ENCODE measurements around the gene RNF150.
"Not testable (repeated sequence)": the region's sequence is repeated elsewhere in the genome, so short reads cannot be mapped to it uniquely, and the experiment has no call there.

RNF150 gene

GRCh38 chr4:140816806-140817510, 316.3 kb downstream of the RNF150 start:
- TF ChIP-seq CTCF (IDR thresholded peaks at IDR 0.05; ENCODE audit: borderline replicate concordance, insufficient read depth, low read depth, low read length) = no peak
- H3K4me3 ChIP-seq (ENCODE audit: low read depth, low read length) = no peak overlapping the region

- TF ChIP-seq CTCF (IDR thresholded peaks at IDR 0.05; ENCODE audit: borderline replicate concordance, insufficient read depth, low read depth, low read length) = no peak
- H3K4me3 ChIP-seq (ENCODE audit: low read depth, low read length) = no peak overlapping the region
Measured at GRCh38 chr4:140813804-140814203, 319.5 kb downstream of the RNF150 start.

- H3K4me3 ChIP-seq (ENCODE audit: low read depth, low read length) = no peak overlapping the region
- TF ChIP-seq CTCF (IDR thresholded peaks at IDR 0.05; ENCODE audit: borderline replicate concordance, insufficient read depth, low read depth, low read length) = no peak
Measured at GRCh38 chr4:140812916-140813315, 320.4 kb downstream of the RNF150 start.

GRCh38 chr4:140811429-140811828, 321.8 kb downstream of the RNF150 start:
- no peak overlapping the region for H3K4me3 ChIP-seq (ENCODE audit: low read depth, low read length)
- no peak for TF ChIP-seq CTCF (IDR thresholded peaks at IDR 0.05; ENCODE audit: borderline replicate concordance, insufficient read depth, low read depth, low read length)

GRCh38 chr4:140810591-140811169, 322.6 kb downstream of the RNF150 start:
- H3K4me3 ChIP-seq (ENCODE audit: low read depth, low read length) = not testable (repeated sequence)
